ENCODE measurements around the gene GJA5.
A peak's percentile ranks its signal among the peaks of the same experiment; 100 is the strongest.

The GJA5 gene

DNA sequence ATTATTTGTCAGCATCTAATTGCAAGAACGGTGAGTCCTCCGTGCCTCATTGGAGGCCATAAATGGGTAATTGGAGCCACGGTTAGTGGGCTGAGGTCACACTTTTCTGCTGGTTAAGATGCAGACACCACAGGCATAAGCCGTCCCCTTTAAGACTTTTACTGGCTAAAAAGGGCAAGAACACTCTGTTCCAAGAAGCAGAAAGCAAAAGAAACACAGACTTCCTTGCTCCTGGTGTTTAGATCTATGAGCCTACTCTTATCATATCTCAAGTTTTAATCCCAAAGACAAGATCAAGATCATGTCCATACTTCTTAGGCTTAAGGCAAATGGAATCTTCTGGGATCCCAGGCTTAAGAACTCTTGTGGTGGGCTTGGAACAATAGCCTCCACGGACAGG is 17.3 kb upstream of the GJA5 start:
- peaks cover 24% of the 10 kb centered on the region for H3K27me3 Mint-ChIP-seq
- H3K4me3 Mint-ChIP-seq = no peak overlapping the region
- H3K9me3 Mint-ChIP-seq = no peaks in the 10 kb centered on the region
- no peak overlapping the region for H3K27ac Mint-ChIP-seq
- ATAC-seq (ENCODE audit: low read depth) = no peak
- no peaks in the 10 kb centered on the region for H3K36me3 Mint-ChIP-seq
- no peak for DNase-seq (ENCODE audit: low spot score in 2 of 2)
- peaks cover 4% of the 10 kb centered on the region for H3K4me1 Mint-ChIP-seq

- no peaks in the 10 kb centered on the region for H3K36me3 Mint-ChIP-seq
- peaks cover 14% of the 10 kb centered on the region for H3K27me3 Mint-ChIP-seq
- H3K4me3 Mint-ChIP-seq = no peak overlapping the region
- no peak overlapping the region for H3K27ac Mint-ChIP-seq
- no peaks in the 10 kb centered on the region for H3K9me3 Mint-ChIP-seq
- ATAC-seq (ENCODE audit: low read depth) = no peak
- no peak for DNase-seq (ENCODE audit: low spot score in 2 of 2)
- peaks cover 10% of the 10 kb centered on the region for H3K4me1 Mint-ChIP-seq
Observed at GRCh38 chr1:147773215-147773715, 12.9 kb upstream of the GJA5 start.

DNA sequence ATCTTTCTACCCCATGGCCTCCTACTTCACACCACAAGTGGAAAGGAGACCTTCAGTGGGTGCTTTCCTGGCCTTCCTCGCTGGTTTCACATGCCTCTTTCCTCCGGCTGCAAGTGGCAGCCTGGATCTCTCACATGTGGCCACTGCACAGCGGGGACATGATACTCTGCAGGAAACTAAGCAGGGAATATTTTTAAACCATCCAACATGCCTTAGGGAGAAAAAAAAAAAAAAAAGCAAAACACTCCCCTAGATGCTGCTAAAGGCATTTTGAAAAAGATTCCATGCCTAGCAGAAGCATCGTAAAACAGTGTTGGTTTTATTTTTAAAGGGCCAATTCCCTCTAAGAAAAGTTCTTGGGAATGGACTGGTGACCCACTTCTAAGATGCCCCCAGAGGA is 12.2 kb upstream of the GJA5 start:
- no peaks in the 10 kb centered on the region for H3K36me3 Mint-ChIP-seq
- H3K9me3 Mint-ChIP-seq = no peaks in the 10 kb centered on the region
- H3K4me1 Mint-ChIP-seq = peaks cover 10% of the 10 kb centered on the region
- H3K27me3 Mint-ChIP-seq = peaks cover 15% of the 10 kb centered on the region
- no peak overlapping the region for H3K27ac Mint-ChIP-seq
- DNase-seq (ENCODE audit: low spot score in 2 of 2) (no peak), ATAC-seq (ENCODE audit: low read depth) (no peak)
- H3K4me3 Mint-ChIP-seq = no peak overlapping the region

DNA sequence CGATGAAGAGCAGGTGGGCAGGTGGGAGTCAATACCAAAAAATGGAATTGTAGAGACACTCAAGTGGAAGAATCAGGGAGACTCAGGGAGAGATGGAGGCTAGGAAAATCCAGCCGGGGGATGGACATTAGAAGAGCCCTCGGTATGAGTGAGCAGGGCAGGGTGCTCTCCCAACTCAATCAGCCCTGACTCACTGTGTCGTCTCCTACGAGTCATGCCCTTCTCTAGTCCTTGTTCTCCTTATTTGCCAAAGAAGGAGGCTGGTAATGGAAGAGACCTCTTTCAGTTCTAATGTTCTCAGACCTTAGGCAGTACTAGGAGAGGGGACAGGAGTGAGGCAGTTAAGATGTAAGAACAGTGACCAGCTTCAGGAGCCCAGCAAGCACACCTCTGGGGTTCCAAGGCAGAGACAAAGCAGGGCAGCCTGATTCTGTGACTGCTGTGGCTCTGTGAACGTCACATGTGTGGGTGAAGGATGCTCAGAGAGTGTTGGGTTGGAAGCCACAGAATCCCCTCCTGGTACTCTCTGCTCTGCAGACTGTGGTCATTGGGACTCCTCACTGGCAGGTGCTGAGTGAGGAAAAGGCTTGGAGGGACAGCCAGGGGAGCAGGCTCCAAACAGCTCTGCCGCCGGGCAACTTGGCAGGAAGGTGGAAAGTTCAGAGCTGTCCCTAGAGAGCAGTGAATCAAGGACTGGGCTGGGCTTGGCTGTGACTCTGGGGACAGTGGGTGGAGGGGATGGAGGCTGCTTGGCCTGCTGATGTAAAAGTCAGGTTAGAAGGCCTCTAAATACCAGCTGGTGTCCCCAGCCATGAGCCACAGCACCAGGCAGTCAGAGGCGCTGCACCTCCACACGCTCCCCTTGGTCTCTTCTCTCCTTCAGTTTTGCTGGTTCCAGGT is 11.1 kb upstream of the GJA5 start:
- no peaks in the 10 kb centered on the region for H3K9me3 Mint-ChIP-seq
- peaks cover 15% of the 10 kb centered on the region for H3K27me3 Mint-ChIP-seq
- H3K4me3 Mint-ChIP-seq = no peak overlapping the region
- ATAC-seq (ENCODE audit: low read depth) (no peak), DNase-seq (ENCODE audit: low spot score in 2 of 2) (no peak)
- H3K4me1 Mint-ChIP-seq = peaks cover 10% of the 10 kb centered on the region
- no peak overlapping the region for H3K27ac Mint-ChIP-seq
- no peaks in the 10 kb centered on the region for H3K36me3 Mint-ChIP-seq

DNA sequence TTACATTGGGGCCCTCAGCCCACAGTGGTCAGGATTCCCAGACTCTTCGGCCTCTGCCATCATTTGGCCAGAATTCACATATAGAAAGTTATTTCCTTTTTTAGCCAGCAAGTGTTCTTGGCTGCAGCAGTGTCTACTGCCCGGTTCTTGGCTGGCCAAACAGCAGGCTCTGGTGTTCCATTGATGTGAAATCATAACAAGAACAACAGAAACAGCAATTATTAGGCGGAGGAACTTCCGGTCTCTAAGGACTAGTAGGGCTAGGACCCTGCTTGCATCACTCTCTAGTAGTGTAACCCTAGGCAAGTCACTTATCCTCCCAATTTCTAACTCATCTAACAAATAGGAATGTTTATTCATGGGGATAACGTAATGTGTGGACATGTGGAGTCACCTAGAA is 8.7 kb upstream of the GJA5 start:
- no peak overlapping the region for H3K4me3 Mint-ChIP-seq
- no peak for ATAC-seq (ENCODE audit: low read depth)
- H3K27ac Mint-ChIP-seq = no peak overlapping the region
- H3K4me1 Mint-ChIP-seq = peaks cover 10% of the 10 kb centered on the region
- no peak for DNase-seq (ENCODE audit: low spot score in 2 of 2)
- peaks cover 13% of the 10 kb centered on the region for H3K27me3 Mint-ChIP-seq
- no peaks in the 10 kb centered on the region for H3K9me3 Mint-ChIP-seq
- no peaks in the 10 kb centered on the region for H3K36me3 Mint-ChIP-seq

DNA sequence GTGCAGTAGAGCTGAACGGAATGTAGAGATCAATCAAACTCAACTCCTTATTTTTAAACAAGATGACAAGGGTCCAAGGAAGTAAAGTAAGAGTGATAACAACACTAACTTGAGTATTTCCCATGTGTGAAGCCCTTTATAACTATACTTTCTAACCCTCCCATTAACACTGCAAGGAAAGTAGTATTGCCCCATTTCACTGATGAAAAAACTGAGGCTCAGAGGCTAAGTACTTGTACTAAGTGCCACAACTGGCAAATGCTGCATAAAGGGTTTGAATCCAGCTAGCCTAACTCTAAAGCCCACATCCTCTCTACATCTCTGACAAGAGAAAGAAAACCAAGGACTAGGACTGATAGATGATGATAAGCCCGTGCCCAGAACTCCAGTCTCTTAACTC is 8.2 kb upstream of the GJA5 start:
- H3K27me3 Mint-ChIP-seq = peaks cover 10% of the 10 kb centered on the region
- no peaks in the 10 kb centered on the region for H3K9me3 Mint-ChIP-seq
- ATAC-seq (ENCODE audit: low read depth) (no peak), DNase-seq (ENCODE audit: low spot score in 2 of 2) (no peak)
- peaks cover 10% of the 10 kb centered on the region for H3K4me1 Mint-ChIP-seq
- H3K4me3 Mint-ChIP-seq = no peak overlapping the region
- H3K36me3 Mint-ChIP-seq = no peaks in the 10 kb centered on the region
- no peak overlapping the region for H3K27ac Mint-ChIP-seq

- no peak for DNase-seq (ENCODE audit: low spot score in 2 of 2)
- no peak for ATAC-seq (ENCODE audit: low read depth)
- Mint-ChIP-seq H3K36me3 (no peaks in the 10 kb centered on the region), H3K27ac (no peak overlapping the region), H3K4me1 (peaks cover 10% of the 10 kb centered on the region), H3K4me3 (no peak overlapping the region), H3K27me3 (peaks cover 5% of the 10 kb centered on the region), H3K9me3 (no peaks in the 10 kb centered on the region)
Observed at GRCh38 chr1:147768101-147768500, 7.7 kb upstream of the GJA5 start.

DNA sequence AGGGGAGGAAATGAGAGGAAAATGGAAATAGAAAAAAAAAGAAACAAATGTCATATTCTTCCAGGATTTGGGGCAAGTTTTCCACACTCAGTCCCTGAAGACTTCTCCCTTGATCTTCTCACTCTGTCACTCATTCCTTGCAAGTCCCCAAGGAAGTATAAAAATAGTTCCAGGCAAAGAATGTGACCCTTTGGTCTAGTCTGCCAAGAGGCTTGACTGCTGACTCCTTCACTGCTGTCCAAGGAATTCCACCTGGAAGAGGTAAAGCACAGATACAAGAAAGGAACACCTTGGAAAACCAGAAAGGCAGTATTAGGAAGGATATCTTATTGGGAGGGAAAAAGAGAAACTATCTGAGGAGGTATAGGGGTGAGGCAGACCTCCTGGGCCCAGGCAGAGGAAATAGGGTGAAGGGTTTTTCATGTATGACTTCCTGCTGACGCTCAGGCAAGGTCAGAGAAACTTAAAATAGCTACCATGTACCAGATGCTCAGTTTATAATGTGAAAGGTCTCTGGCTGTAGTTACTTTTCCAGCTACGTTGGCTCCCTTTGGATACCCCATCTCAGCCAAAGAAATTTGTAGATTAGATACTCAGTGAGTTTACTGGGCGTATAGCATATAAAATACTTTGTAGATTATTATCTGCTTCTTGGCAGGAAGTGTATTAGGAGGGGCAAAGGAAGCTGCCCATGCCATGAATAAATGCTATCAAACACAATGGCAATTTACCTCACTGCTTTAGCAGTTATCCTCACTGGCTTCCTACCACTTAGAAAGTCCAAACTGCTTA is 2.0 kb upstream of the GJA5 start:
- H3K4me3 Mint-ChIP-seq = peak overlapping the region; percentile 4
- H3K27me3 Mint-ChIP-seq = no peaks in the 10 kb centered on the region
- no peaks in the 10 kb centered on the region for H3K9me3 Mint-ChIP-seq
- no peak for DNase-seq (ENCODE audit: low spot score in 2 of 2)
- H3K4me1 Mint-ChIP-seq = peaks cover 22% of the 10 kb centered on the region
- ATAC-seq (ENCODE audit: low read depth) = peak; percentile 86
- H3K27ac Mint-ChIP-seq = peak overlapping the region; percentile 26
- H3K36me3 Mint-ChIP-seq = no peaks in the 10 kb centered on the region

- H3K4me1 Mint-ChIP-seq = peaks cover 22% of the 10 kb centered on the region
- H3K27ac Mint-ChIP-seq = no peak overlapping the region
- H3K4me3 Mint-ChIP-seq = no peak overlapping the region
- DNase-seq (ENCODE audit: low spot score in 2 of 2) (no peak), ATAC-seq (ENCODE audit: low read depth) (no peak)
- H3K9me3 Mint-ChIP-seq = no peaks in the 10 kb centered on the region
- no peaks in the 10 kb centered on the region for H3K36me3 Mint-ChIP-seq
- H3K27me3 Mint-ChIP-seq = peaks cover 4% of the 10 kb centered on the region
Observed at GRCh38 chr1:147758379-147759100, 1.9 kb downstream of the GJA5 start.

GRCh38 chr1:147757015-147757990 is 3.1 kb downstream of the GJA5 start:
- H3K4me3 Mint-ChIP-seq = no peak overlapping the region
- H3K4me1 Mint-ChIP-seq = peaks cover 13% of the 10 kb centered on the region
- DNase-seq (ENCODE audit: low spot score in 2 of 2) = no peak
- H3K27ac Mint-ChIP-seq = no peak overlapping the region
- H3K36me3 Mint-ChIP-seq = no peaks in the 10 kb centered on the region
- H3K27me3 Mint-ChIP-seq = peaks cover 4% of the 10 kb centered on the region
- no peaks in the 10 kb centered on the region for H3K9me3 Mint-ChIP-seq
- ATAC-seq (ENCODE audit: low read depth) = no peak

- H3K27ac Mint-ChIP-seq = no peak overlapping the region
- H3K9me3 Mint-ChIP-seq = no peaks in the 10 kb centered on the region
- ATAC-seq (ENCODE audit: low read depth) (no peak), DNase-seq (ENCODE audit: low spot score in 2 of 2) (no peak)
- H3K4me1 Mint-ChIP-seq = peaks cover 5% of the 10 kb centered on the region
- H3K4me3 Mint-ChIP-seq = no peak overlapping the region
- peaks cover 4% of the 10 kb centered on the region for H3K27me3 Mint-ChIP-seq
- H3K36me3 Mint-ChIP-seq = no peaks in the 10 kb centered on the region
Observed at GRCh38 chr1:147756341-147756740, 4.1 kb downstream of the GJA5 start.

DNA sequence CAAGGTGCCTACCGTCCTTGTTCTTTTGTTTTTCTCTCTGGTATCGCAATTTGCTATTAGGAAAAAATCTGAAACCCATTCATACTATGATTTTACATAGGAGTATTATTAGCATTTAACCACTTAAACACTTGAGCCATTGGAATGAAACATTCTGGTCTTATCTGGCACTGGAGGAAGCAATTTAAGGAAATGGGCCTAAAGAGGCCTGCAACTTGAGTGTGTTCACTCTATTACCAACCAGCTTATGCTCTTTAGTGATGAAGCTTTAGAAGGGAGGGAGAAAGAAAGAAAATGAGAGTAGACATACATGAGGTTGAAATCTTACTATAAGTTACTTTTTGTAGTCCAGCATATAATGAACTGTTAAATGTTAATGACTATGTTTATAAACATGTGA is 5.7 kb downstream of the GJA5 start:
- DNase-seq (ENCODE audit: low spot score in 2 of 2) (no peak), ATAC-seq (ENCODE audit: low read depth) (no peak)
- Mint-ChIP-seq H3K27ac (no peak overlapping the region), H3K36me3 (no peaks in the 10 kb centered on the region), H3K4me3 (no peak overlapping the region), H3K9me3 (no peaks in the 10 kb centered on the region), H3K27me3 (peaks cover 4% of the 10 kb centered on the region), H3K4me1 (no peaks in the 10 kb centered on the region)

DNA sequence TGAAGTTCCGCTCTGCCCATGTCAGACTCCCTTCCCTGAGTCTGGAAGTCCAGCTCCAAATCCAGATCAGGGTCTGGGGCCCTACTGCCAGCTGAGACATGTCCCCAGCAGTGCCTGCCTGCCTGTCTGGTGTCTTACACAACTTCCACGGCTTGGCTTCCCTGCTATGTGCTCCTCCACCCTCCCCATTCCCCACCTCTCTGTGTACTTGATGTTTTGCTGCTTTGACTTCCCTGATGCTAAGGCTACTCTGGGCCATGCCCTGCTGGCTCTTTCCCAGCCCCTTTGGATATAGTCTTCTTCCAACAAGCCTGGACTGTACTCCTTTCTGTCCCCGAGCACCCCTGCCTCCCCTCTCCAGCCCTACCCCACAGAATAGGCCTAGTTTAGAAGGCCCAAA is 7.3 kb downstream of the GJA5 start:
- Mint-ChIP-seq H3K9me3 (no peaks in the 10 kb centered on the region), H3K4me1 (no peaks in the 10 kb centered on the region), H3K4me3 (no peak overlapping the region), H3K27me3 (peaks cover 5% of the 10 kb centered on the region), H3K36me3 (no peaks in the 10 kb centered on the region), H3K27ac (no peak overlapping the region)
- ATAC-seq (ENCODE audit: low read depth) = no peak
- DNase-seq (ENCODE audit: low spot score in 2 of 2) = no peak
